Erythroblast (primary cell): ENCODE results near the gene HCFC1.

ENCODE experiments used
- DNase-seq, 2 experiments: peaks; one replicate each; lab custom pipeline; 2025; lab: John Stamatoyannopoulos, UW
- GATA1 ChIP-seq: IDR thresholded peaks from 2 replicates; pipeline ENCODE4 v1.6.1; 2011; ENCODE audit warnings: low read depth, mild to moderate bottlenecking, control low read depth, low read length, moderate library complexity
- POLR2A ChIP-seq: IDR thresholded peaks from 2 replicates; pipeline ENCODE4 v1.6.1; 2011; ENCODE audit warnings: mild to moderate bottlenecking, low read length

The HCFC1 gene

GRCh38 chrX:153965406-153965805, 6.2 kb downstream of the HCFC1 start:
- no peak for TF ChIP-seq GATA1
- TF ChIP-seq POLR2A: no peak
- no peak for DNase-seq

- no peak for TF ChIP-seq POLR2A
- TF ChIP-seq GATA1: no peak
- no peak for DNase-seq
Observed at GRCh38 chrX:153964105-153964504, 7.5 kb downstream of the HCFC1 start.

- no peak for TF ChIP-seq POLR2A
- no peak for TF ChIP-seq GATA1
- DNase-seq: no peak
Observed at GRCh38 chrX:153963546-153963945, 8.1 kb downstream of the HCFC1 start.

- TF ChIP-seq GATA1: no peak
- no peak for TF ChIP-seq POLR2A
- DNase-seq: no peak
Observed at GRCh38 chrX:153961292-153961691, 10.3 kb downstream of the HCFC1 start.

GRCh38 chrX:153960786-153961185, 10.8 kb downstream of the HCFC1 start:
- no peak for DNase-seq
- TF ChIP-seq POLR2A (no peak), GATA1 (no peak)

GRCh38 chrX:153960077-153960476, 11.5 kb downstream of the HCFC1 start:
- no peak for TF ChIP-seq POLR2A
- TF ChIP-seq GATA1: no peak
- DNase-seq: no peak

- no peak for DNase-seq
- no peak for TF ChIP-seq POLR2A
- TF ChIP-seq GATA1: no peak
Observed at GRCh38 chrX:153959649-153960048, 12.0 kb downstream of the HCFC1 start.

GRCh38 chrX:153958605-153959004, 13.0 kb downstream of the HCFC1 start:
- DNase-seq: no peak
- no peak for TF ChIP-seq POLR2A
- no peak for TF ChIP-seq GATA1

- no peak for TF ChIP-seq POLR2A
- no peak for DNase-seq
Observed at GRCh38 chrX:153957224-153957623, 14.4 kb downstream of the HCFC1 start.

GRCh38 chrX:153956044-153956907, 15.3 kb downstream of the HCFC1 start:
- no peak for DNase-seq
- TF ChIP-seq GATA1 (no peak), POLR2A (no peak)

GRCh38 chrX:153955228-153955732, 16.3 kb downstream of the HCFC1 start:
- DNase-seq: no peak
- TF ChIP-seq POLR2A (no peak), GATA1 (no peak)

- TF ChIP-seq POLR2A: no peak
- TF ChIP-seq GATA1: no peak
- DNase-seq: no peak
Observed at GRCh38 chrX:153954558-153955227, 16.9 kb downstream of the HCFC1 start.

- DNase-seq: no peak
Observed at GRCh38 chrX:153953892-153954557, 17.6 kb downstream of the HCFC1 start.

More at GRCh38 chrX:153953892-153954557, 17.6 kb downstream of the HCFC1 start:
- TF ChIP-seq GATA1 (no peak), POLR2A (no peak)
